ENCODE measurements around the gene MAPK7.

The MAPK7 gene

GRCh38 chr17:19403021-19403420 is 24.7 kb downstream of the MAPK7 start:
- H3K27ac ChIP-seq: no peak overlapping the region
- no peak for TF ChIP-seq CTCF (IDR thresholded peaks at IDR 0.05)
- no peak for TF ChIP-seq ZFX (IDR thresholded peaks at IDR 0.05; ENCODE audit: borderline replicate concordance)

- no peak overlapping the region for H3K27ac ChIP-seq
- no peak for TF ChIP-seq ZFX (IDR thresholded peaks at IDR 0.05; ENCODE audit: borderline replicate concordance)
- no peak for TF ChIP-seq CTCF (IDR thresholded peaks at IDR 0.05)
Observed at GRCh38 chr17:19404264-19404663, 26.0 kb downstream of the MAPK7 start.

- TF ChIP-seq ZFX (IDR thresholded peaks at IDR 0.05; ENCODE audit: borderline replicate concordance) (no peak), CTCF (IDR thresholded peaks at IDR 0.05) (no peak)
- no peak overlapping the region for H3K27ac ChIP-seq
Observed at GRCh38 chr17:19405114-19405513, 26.8 kb downstream of the MAPK7 start.

- no peak for TF ChIP-seq ZFX (IDR thresholded peaks at IDR 0.05; ENCODE audit: borderline replicate concordance)
- no peak for TF ChIP-seq CTCF (IDR thresholded peaks at IDR 0.05)
- H3K27ac ChIP-seq: no peak overlapping the region
Observed at GRCh38 chr17:19407601-19408345, 29.5 kb downstream of the MAPK7 start.

GRCh38 chr17:19408346-19408710 is 30.0 kb downstream of the MAPK7 start:
- TF ChIP-seq ZFX (IDR thresholded peaks at IDR 0.05; ENCODE audit: borderline replicate concordance): no peak
- no peak for TF ChIP-seq CTCF (IDR thresholded peaks at IDR 0.05)
- no peak overlapping the region for H3K27ac ChIP-seq

GRCh38 chr17:19409066-19409465 is 30.8 kb downstream of the MAPK7 start:
- TF ChIP-seq ZFX (IDR thresholded peaks at IDR 0.05; ENCODE audit: borderline replicate concordance) (no peak), CTCF (IDR thresholded peaks at IDR 0.05) (no peak)
- no peak overlapping the region for H3K27ac ChIP-seq

- TF ChIP-seq ZFX (IDR thresholded peaks at IDR 0.05; ENCODE audit: borderline replicate concordance) (no peak), CTCF (IDR thresholded peaks at IDR 0.05) (no peak)
- H3K27ac ChIP-seq: no peak overlapping the region
Observed at GRCh38 chr17:19409509-19409908, 31.2 kb downstream of the MAPK7 start.
